SH-SY5Y (cell line): ENCODE data around the gene MYL3.

Experiments used
- GATA2 ChIP-seq: IDR thresholded peaks from 2 replicates; pipeline ENCODE4 v1.6.1; 2011; ENCODE audit warnings: mild to moderate bottlenecking, low read depth, low read length
- GATA3 ChIP-seq: IDR thresholded peaks from 2 replicates; pipeline ENCODE4 v1.6.1; 2011; ENCODE audit warnings: low read depth, mild to moderate bottlenecking, low read length, moderate library complexity

- no peak for TF ChIP-seq GATA3
- TF ChIP-seq GATA2: no peak
These were observed 15.7 kb upstream of the MYL3 start for GRCh38 chr3:46878781-46879436.
